GM23248 (cell line): ENCODE data around the gene CNTN1. TPM values are rescaled to one million over a fixed set of nuclear protein-coding genes. Genes with fewer than 3 reads are reported as not detected.

Experiments
- DNase-seq: peaks from one replicate; pipeline ENCODE4 v3.0.0-alpha.2; 2015
- H2AFZ ChIP-seq: fragments of 200-600 bp; sonication (generic); 2 replicates; pipeline ENCODE4 v1.6.1; 2016; ENCODE audit warnings: antibody characterized with exemption
- H3F3A ChIP-seq: fragments of 200-600 bp; sonication (generic); 2 replicates; pipeline ENCODE4 v1.6.1; 2016; ENCODE audit warnings: mild to moderate bottlenecking, antibody characterized with exemption, mixed run types; ENCODE audit not compliant: insufficient read depth
- H3K27ac ChIP-seq: fragments of 200-600 bp; sonication (generic); 2 replicates; pipeline ENCODE4 v1.5.1; 2016; ENCODE audit warnings: mild to moderate bottlenecking
- H3K27me3 ChIP-seq: fragments of 200-600 bp; sonication (generic); replicated peaks from 2 replicates; pipeline ENCODE4 v1.6.1; 2016; ENCODE audit warnings: mild to moderate bottlenecking; ENCODE audit not compliant: insufficient read depth
- H3K36me3 ChIP-seq: fragments of 200-600 bp; sonication (generic); 2 replicates; pipeline ENCODE4 v1.6.1; 2016; ENCODE audit warnings: low read depth, mild to moderate bottlenecking
- H3K4me1 ChIP-seq: fragments of 200-600 bp; sonication (generic); 2 replicates; pipeline ENCODE4 v1.6.1; 2016; ENCODE audit warnings: mild to moderate bottlenecking; ENCODE audit not compliant: insufficient read depth
- H3K4me2 ChIP-seq: fragments of 200-600 bp; sonication (generic); one replicate; pipeline ENCODE4 v1.6.1; 2016; ENCODE audit warnings: mild to moderate bottlenecking; ENCODE audit not compliant: unreplicated experiment
- H3K4me3 ChIP-seq: fragments of 200-600 bp; sonication (generic); 2 replicates; pipeline ENCODE4 v1.5.1; 2016; ENCODE audit warnings: mild to moderate bottlenecking
- H3K79me2 ChIP-seq: fragments of 200-600 bp; sonication (generic); 2 replicates; pipeline ENCODE4 v1.6.1; 2016; ENCODE audit warnings: mild to moderate bottlenecking; ENCODE audit not compliant: insufficient read depth
- H3K9ac ChIP-seq: fragments of 200-600 bp; sonication (generic); 2 replicates; pipeline ENCODE4 v1.6.1; 2016; ENCODE audit warnings: mild to moderate bottlenecking
- H3K9me2 ChIP-seq: fragments of 200-600 bp; sonication (generic); 2 replicates; pipeline ENCODE4 v1.6.1; 2016; ENCODE audit warnings: mixed run types, mild to moderate bottlenecking, moderate library complexity; ENCODE audit not compliant: insufficient read depth
- H3K9me3 ChIP-seq: fragments of 200-600 bp; sonication (generic); one replicate; pipeline ENCODE4 v1.6.1; 2017; ENCODE audit warnings: low read depth
- H4K20me1 ChIP-seq: fragments of 200-600 bp; sonication (generic); 2 replicates; pipeline ENCODE4 v1.6.0; 2016; ENCODE audit not compliant: insufficient read depth
- EZH2 ChIP-seq: fragments of 200-600 bp; sonication (generic); IDR thresholded peaks from 2 replicates; pipeline ENCODE4 v1.6.1; 2018; ENCODE audit warnings: antibody characterized with exemption, mild to moderate bottlenecking; ENCODE audit not compliant: insufficient read depth, poor library complexity, severe bottlenecking
- EZH2phosphoT487 ChIP-seq: fragments of 200-600 bp; sonication (generic); IDR thresholded peaks from 2 replicates; pipeline ENCODE4 v1.6.1; 2018; ENCODE audit warnings: antibody characterized with exemption, moderate library complexity, mild to moderate bottlenecking, low read depth; ENCODE audit not compliant: insufficient read depth
- WGBS, 2 experiments: methylation state at CpG; one replicate each; pipeline ENCODE4 v1.1.6; 2015 to 2017; ENCODE audit warnings: low lambda C conversion rate in 2 of 2, low coverage in 1 of 2; ENCODE audit errors: missing lambda C conversion rate in 2 of 2; 5-methylcytosine and 5-hydroxymethylcytosine counted together
- in situ Hi-C: fragments of 300-500 bp; cut with MboI; formaldehyde crosslinking; loops from 2 replicates; pipeline ENCODE4 v1.15.0; 2020
- polyA plus RNA-seq: library from polyadenylated mRNA; unstranded; fragments of >200 nt; fragmentation: Nextera tagmentation; extraction: Ambion mirVana; gene quantifications from 2 replicates; pipeline ENCODE4 v1.2.1, GENCODE V29; 2016
- total RNA-seq: library from RNA; depleted of rRNA; stranded (reverse); fragments of >200 nt; shearing (Covaris generic); gene quantifications from 2 replicates; pipeline ENCODE4 v1.2.3, GENCODE V29; 2014

The CNTN1 gene
- total and polyA plus RNA-seq, 2 experiments from 2014 or later = 0.32 to 0.36 TPM

DNA sequence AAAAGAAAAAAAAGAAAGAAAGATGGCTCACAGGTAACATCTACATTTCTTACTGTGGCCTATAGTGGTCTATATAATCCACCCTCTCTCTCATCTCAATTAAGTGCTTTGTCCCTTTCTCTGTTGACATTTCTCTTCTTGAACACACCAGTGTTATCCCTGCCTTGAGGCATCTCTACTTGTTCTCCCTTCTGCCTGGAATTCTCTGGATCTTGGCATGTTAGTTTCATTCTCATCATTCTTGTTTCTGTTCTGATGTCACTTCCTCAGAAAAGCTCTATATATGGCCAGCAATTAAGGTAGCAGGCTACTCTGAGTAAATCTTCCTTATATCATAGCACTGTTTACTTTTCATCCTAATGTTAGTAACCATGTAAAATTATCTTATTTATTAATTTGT is 340.1 kb downstream of the CNTN1 start:
- Histone ChIP-seq H3F3A (no peaks in the 10 kb centered on the region), H3K79me2 (no peaks in the 10 kb centered on the region), H3K27ac (no peak overlapping the region), H3K9me2 (no peaks in the 10 kb centered on the region), H3K9me3 (no peaks in the 10 kb centered on the region), H3K4me2 (no peak overlapping the region), H3K4me1 (no peaks in the 10 kb centered on the region), H3K27me3 (no peaks in the 10 kb centered on the region), H3K36me3 (no peaks in the 10 kb centered on the region), H2AFZ (no peak overlapping the region), H3K4me3 (no peak overlapping the region), H3K9ac (no peak overlapping the region), H4K20me1 (no peaks in the 10 kb centered on the region)
- DNase-seq = no peak
- no peak for TF ChIP-seq EZH2
- TF ChIP-seq EZH2phosphoT487 = no peak
- in situ Hi-C loops = no loop called here

DNA sequence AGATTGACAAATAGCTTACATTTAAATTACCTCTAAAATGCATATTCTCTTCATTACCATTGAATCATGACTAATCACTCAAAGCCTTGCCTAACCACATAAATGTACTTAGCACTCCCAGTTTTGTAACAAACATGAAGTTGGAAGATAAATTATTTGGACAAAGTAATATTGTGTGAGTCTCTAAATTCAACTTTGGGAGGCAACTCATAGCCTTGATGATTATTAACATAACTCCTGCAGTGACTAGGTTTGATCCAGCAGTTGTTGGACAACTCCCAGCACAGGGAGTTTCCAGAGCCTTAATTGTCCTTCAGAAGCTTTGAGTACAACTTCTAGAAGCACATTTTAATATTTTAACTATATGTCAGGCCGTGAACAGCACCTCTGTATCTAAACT is 342.4 kb downstream of the CNTN1 start:
- Histone ChIP-seq H3K4me3 (no peak overlapping the region), H3K9ac (no peak overlapping the region), H3K79me2 (no peaks in the 10 kb centered on the region), H3K4me2 (no peak overlapping the region), H3K9me3 (no peaks in the 10 kb centered on the region), H3K27me3 (no peaks in the 10 kb centered on the region), H4K20me1 (no peaks in the 10 kb centered on the region), H3K4me1 (no peaks in the 10 kb centered on the region), H2AFZ (no peak overlapping the region), H3K27ac (no peak overlapping the region), H3K36me3 (no peaks in the 10 kb centered on the region), H3F3A (no peaks in the 10 kb centered on the region), H3K9me2 (no peaks in the 10 kb centered on the region)
- 26 to 35% methylated on average over 1 of the region's 1 CpG for WGBS, 2 experiments
- DNase-seq = no peak
- in situ Hi-C loops = no loop called here
- TF ChIP-seq EZH2phosphoT487 (no peak), EZH2 (no peak)

DNA sequence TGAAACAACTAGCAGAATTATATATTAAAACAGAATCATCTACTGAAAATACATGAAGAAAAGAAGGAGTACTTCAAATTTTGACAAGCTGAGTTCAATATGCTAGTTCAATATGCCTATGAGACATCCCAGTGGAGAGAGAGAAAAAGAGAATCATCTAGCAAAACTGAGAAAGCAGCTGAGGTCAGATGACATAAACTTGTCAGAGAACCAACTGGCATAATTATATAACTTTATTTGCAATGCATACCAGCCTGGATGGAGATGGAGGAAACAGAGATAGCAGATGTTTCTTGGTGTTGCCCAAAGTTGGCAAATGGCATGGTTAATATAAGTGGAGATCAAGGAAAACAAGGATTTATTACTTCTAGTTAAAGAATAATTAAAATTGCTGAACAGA is 347.2 kb downstream of the CNTN1 start:
- no peaks in the 10 kb centered on the region for H3K36me3 ChIP-seq
- no peak overlapping the region for H3K4me2 ChIP-seq
- no peaks in the 10 kb centered on the region for H3K79me2 ChIP-seq
- in situ Hi-C loops = no loop called here
- H3K9ac ChIP-seq = no peak overlapping the region
- TF ChIP-seq EZH2phosphoT487 = no peak
- no peak for TF ChIP-seq EZH2
- DNase-seq = no peak
- no peaks in the 10 kb centered on the region for H3F3A ChIP-seq
- no peaks in the 10 kb centered on the region for H3K9me3 ChIP-seq
- no peaks in the 10 kb centered on the region for H3K9me2 ChIP-seq
- H3K27me3 ChIP-seq = no peaks in the 10 kb centered on the region
- no peak overlapping the region for H2AFZ ChIP-seq
- no peak overlapping the region for H3K27ac ChIP-seq
- no peaks in the 10 kb centered on the region for H3K4me1 ChIP-seq
- no peak overlapping the region for H3K4me3 ChIP-seq
- H4K20me1 ChIP-seq = no peaks in the 10 kb centered on the region

DNA sequence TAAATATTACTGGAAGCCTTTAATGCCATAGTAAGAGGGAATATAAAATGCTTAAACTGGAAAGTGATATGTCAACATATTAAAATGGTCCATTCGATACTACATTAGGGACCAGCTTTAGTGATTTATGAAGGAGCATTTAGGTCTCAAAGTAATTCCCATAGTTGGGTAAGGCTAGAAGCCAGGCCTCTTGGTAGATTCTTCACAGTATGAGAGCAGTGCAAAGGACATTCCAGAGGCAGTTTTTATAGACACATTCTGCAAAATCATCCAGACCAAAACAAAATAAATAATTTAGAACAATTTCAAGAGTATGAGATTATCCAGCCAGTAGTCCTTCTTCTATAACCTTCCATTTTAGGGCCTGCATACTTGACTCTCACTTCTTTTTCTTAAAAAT is 353.3 kb downstream of the CNTN1 start:
- Histone ChIP-seq H3K4me2 (no peak overlapping the region), H3K79me2 (no peaks in the 10 kb centered on the region), H3K36me3 (no peaks in the 10 kb centered on the region), H3K27ac (no peak overlapping the region), H3F3A (no peaks in the 10 kb centered on the region), H3K4me1 (no peaks in the 10 kb centered on the region), H4K20me1 (no peaks in the 10 kb centered on the region), H3K9ac (no peak overlapping the region), H2AFZ (no peak overlapping the region), H3K9me3 (no peaks in the 10 kb centered on the region), H3K4me3 (no peak overlapping the region), H3K27me3 (no peaks in the 10 kb centered on the region), H3K9me2 (no peaks in the 10 kb centered on the region)
- in situ Hi-C loops = no loop called here
- 40 to 49% methylated on average over 1 of the region's 1 CpG for WGBS, 2 experiments
- DNase-seq = no peak
- no peak for TF ChIP-seq EZH2phosphoT487
- TF ChIP-seq EZH2 = no peak

DNA sequence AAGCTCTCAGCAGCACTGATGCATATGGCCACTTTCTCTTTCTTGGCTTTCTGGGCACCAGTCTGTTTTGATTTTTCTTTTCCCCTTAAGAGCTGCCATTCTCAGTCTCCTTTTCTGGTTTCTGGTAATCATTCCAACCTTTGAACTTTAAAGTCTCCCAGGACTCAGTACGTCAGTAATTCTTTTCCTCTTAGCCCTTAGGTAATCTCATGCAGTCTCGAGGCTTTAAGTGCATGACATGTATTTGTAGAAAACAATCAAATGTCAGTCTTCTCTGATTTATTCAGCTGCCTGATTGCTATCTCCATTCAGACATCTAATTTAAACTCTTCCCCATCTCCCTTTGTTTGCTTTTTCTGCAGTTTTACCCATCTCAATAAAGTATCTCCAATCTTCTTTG is 356.8 kb downstream of the CNTN1 start:
- Histone ChIP-seq H4K20me1 (no peaks in the 10 kb centered on the region), H3K9me3 (no peaks in the 10 kb centered on the region), H3K9me2 (no peaks in the 10 kb centered on the region), H3K79me2 (no peaks in the 10 kb centered on the region), H3K27me3 (no peaks in the 10 kb centered on the region), H3K9ac (no peak overlapping the region), H3K36me3 (no peaks in the 10 kb centered on the region), H3K4me3 (no peak overlapping the region), H3F3A (no peaks in the 10 kb centered on the region), H3K4me1 (no peaks in the 10 kb centered on the region), H3K4me2 (no peak overlapping the region), H2AFZ (no peak overlapping the region), H3K27ac (no peak overlapping the region)
- WGBS, 2 experiments = 36 to 52% methylated on average over 2 of the region's 2 CpGs
- DNase-seq = no peak
- in situ Hi-C loops = no loop called here
- TF ChIP-seq EZH2phosphoT487 = no peak
- TF ChIP-seq EZH2 = no peak
